IgD-negative memory B cell (primary cell): ENCODE measurements around the gene NDE1. TPM values are rescaled to one million over a fixed set of nuclear protein-coding genes. Genes with fewer than 3 reads are reported as not detected.
"Not testable (repeated sequence)": the region's sequence is repeated elsewhere in the genome, so short reads cannot be mapped to it uniquely, and the experiment has no call there.

Source experiments
- H3K27ac Mint-ChIP-seq, 3 donors: one replicate each; pipeline ENCODE4 v1.8.0; 2020 to 2022; ENCODE audit warnings: mild to moderate bottlenecking in 3 of 3, mixed read lengths in 3 of 3, moderate library complexity in 1 of 3
- H3K27me3 Mint-ChIP-seq: one replicate; pipeline ENCODE4 v1.8.0; 2021; ENCODE audit warnings: mixed read lengths
- H3K36me3 Mint-ChIP-seq: one replicate; pipeline ENCODE4 v1.8.0; 2020; ENCODE audit warnings: mild to moderate bottlenecking, mixed read lengths
- H3K4me1 Mint-ChIP-seq, 3 donors: one replicate each; pipeline ENCODE4 v1.8.0; 2020 to 2022; ENCODE audit warnings: mixed read lengths in 3 of 3, mild to moderate bottlenecking in 1 of 3
- H3K4me3 Mint-ChIP-seq, 4 donors: one replicate each; pipeline ENCODE4 v1.8.0; 2020 to 2022; ENCODE audit warnings: mild to moderate bottlenecking in 4 of 4, mixed read lengths in 4 of 4, moderate library complexity in 3 of 4
- H3K9me3 Mint-ChIP-seq, 3 donors: one replicate each; pipeline ENCODE4 v1.8.0; 2020 to 2021; ENCODE audit warnings: mixed read lengths in 3 of 3, mild to moderate bottlenecking in 1 of 3
- polyA plus RNA-seq: library from polyadenylated mRNA; unstranded; fragments of 300-500 nt; fragmentation: Illumina TruSeq; gene quantifications from one replicate; pipeline ENCODE4 v1.2.3, GENCODE V29; 2021

The NDE1 gene
- polyA plus RNA-seq, 1 donor from 2014 or later = 79.2 TPM

DNA sequence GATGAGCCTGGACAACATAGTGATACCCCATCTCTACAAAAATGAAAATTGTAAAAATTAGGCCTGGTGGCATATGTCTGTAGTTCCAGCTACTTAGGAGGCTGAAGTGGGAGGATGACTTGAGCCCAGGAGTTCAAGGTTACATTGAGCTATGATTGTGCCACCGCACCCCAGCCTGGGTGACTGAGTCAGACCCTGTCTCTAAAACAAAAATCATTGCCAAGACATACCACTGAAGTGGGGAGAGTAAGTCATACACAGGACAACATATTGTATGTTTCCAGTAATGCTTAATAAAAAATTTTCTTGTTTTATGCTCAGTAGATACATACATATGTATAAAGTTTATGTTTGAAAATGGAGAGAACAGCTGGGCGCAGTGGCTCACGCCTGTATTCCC is 39.2 kb downstream of the NDE1 start:
- Mint-ChIP-seq H3K4me3 (peak overlapping the region in 1 of 4 donors; percentile 8), H3K4me1 (peaks cover 0 to 2% (median 0%) of the 10 kb centered on the region in 3 donors), H3K27me3 (no peaks in the 10 kb centered on the region), H3K36me3 (peaks cover 5% of the 10 kb centered on the region), H3K9me3 (no peaks in the 10 kb centered on the region), H3K27ac (peak overlapping the region in 1 of 3 donors; percentile 61)

DNA sequence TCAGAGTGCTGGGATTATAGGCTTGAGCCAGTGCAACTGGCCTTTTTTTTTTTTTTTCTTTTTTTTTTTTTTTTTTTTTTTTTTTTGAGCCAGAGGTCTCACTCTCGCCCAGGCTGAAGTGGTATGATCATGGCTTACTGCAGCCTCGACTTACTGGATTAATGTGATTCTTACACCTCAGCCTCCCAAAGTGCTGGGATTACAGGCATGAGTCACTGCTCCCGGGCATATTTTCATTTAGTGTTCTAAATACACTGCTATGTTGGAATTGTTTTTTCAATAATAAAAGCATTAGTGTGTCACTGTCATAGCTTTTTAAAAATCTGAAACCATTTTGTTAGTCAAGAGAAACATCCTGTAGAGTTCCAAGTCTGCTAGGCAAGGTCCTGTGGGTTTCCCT is 40.3 kb downstream of the NDE1 start:
- Mint-ChIP-seq H3K36me3 (peaks cover 5% of the 10 kb centered on the region), H3K27ac (no peak overlapping the region), H3K4me3 (no peak overlapping the region), H3K9me3 (no peaks in the 10 kb centered on the region), H3K27me3 (no peaks in the 10 kb centered on the region), H3K4me1 (peaks cover 0 to 2% (median 0%) of the 10 kb centered on the region in 3 donors)

DNA sequence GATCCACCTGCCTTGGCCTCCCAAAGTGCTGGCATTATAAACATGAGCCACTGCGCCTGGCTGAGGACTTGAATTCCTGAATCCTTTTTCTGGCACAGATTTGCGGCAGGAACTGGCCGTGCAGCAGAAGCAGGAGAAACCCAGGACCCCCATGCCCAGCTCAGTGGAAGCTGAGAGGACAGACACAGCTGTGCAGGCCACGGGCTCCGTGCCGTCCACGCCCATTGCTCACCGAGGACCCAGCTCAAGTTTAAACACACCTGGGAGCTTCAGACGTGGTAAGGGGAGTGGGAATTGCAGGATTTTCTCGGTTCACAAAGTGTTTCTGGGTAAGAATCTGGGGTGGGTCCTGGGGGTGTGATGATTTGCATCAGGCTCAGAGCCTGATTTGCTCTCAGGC is 41.0 kb downstream of the NDE1 start:
- peaks cover 0 to 2% (median 0%) of the 10 kb centered on the region in 3 donors for H3K4me1 Mint-ChIP-seq
- H3K36me3 Mint-ChIP-seq = peaks cover 5% of the 10 kb centered on the region
- no peak overlapping the region for H3K4me3 Mint-ChIP-seq
- H3K9me3 Mint-ChIP-seq = no peaks in the 10 kb centered on the region
- H3K27me3 Mint-ChIP-seq = no peaks in the 10 kb centered on the region
- no peak overlapping the region for H3K27ac Mint-ChIP-seq

DNA sequence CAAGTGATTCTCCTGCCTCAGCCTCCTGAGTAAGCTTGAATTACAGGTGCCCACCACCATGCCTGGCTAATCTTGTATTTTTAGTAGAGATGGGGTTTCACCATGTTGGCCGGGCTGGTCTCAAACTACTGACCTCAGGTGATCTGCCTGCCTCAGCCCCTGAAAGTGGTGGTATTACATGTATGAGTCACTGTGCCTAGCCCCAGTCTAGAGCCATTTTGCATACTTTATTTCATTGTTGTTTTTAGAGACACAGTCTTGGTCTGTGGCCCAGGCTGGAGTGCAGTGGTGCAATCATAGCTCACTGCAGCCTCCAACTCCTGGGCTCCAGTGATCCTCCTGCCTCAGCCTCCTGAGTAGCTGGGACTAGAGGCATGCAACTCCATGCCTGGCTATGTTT is 42.5 kb downstream of the NDE1 start:
- not testable (repeated sequence) for H3K27me3 Mint-ChIP-seq, H3K4me3 Mint-ChIP-seq, H3K9me3 Mint-ChIP-seq, H3K36me3 Mint-ChIP-seq, H3K27ac Mint-ChIP-seq, H3K4me1 Mint-ChIP-seq

DNA sequence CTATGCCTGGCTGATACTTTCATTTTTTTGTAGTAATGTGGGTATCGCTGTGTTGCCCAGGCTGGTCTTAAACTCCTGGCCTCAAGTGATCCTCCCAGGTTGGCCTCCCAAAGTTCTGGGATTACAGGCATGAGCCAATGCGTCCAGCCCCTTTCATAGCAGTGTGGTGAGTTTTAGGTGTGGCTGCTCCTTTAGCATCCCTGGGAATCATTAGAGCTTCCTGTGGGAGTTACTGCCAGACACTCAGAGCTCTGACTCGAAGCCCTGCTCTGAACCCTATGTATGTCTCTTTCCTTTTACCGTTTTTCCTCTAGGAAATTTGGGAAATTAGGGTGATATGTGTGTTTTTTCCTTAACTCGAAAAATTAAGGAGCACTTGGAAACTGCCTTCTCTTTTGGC is 44.5 kb downstream of the NDE1 start:
- no peaks in the 10 kb centered on the region for H3K9me3 Mint-ChIP-seq
- H3K4me1 Mint-ChIP-seq = peaks cover 0 to 2% (median 0%) of the 10 kb centered on the region in 3 donors
- peak overlapping the region in 1 of 3 donors; percentile 46 for H3K27ac Mint-ChIP-seq
- no peaks in the 10 kb centered on the region for H3K27me3 Mint-ChIP-seq
- H3K36me3 Mint-ChIP-seq = no peaks in the 10 kb centered on the region
- H3K4me3 Mint-ChIP-seq = no peak overlapping the region

DNA sequence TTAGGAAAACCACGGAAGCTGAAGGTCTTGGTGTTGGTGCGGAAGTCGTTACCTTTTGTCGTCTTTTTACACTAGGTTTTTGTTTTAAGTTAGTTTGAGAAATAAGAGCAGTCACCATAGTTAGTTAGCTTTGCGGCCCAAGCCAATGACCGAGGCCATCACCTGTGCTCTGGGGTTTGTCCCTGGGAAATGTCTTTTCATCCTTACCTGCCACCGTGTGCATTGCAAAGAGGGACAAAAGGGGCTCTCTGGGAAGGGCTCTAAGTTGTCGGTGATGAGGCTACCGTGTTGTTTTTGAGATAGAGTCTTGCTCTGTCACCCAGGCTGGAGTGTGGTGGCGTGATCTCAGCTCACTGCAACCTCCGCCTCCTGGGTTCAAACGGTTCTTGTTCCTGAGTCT is 49.8 kb downstream of the NDE1 start:
- Mint-ChIP-seq H3K27ac (no peak overlapping the region), H3K9me3 (no peaks in the 10 kb centered on the region), H3K4me1 (peaks cover 3 to 5% (median 4%) of the 10 kb centered on the region in 3 donors), H3K4me3 (no peak overlapping the region), H3K27me3 (no peaks in the 10 kb centered on the region), H3K36me3 (no peaks in the 10 kb centered on the region)

DNA sequence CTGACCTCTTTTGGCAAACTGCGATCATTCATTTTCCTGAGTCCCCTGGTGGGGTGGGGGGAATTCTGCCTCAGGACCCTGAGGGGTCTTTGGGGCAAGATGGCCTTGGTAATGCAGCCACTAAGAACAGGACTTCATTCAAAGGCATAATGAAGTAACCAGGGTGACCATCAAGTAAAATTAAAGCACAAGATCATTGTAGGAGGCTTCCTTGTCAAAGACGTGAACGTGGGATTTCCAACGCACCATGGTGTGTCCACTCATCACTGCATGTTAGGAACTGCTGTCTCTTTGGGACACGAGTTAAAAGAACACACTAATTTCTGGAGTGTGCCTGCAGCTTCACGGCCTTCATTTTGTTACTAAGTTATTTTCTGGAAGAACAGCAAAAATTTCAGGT is 51.3 kb downstream of the NDE1 start:
- no peak overlapping the region for H3K4me3 Mint-ChIP-seq
- H3K27me3 Mint-ChIP-seq = no peaks in the 10 kb centered on the region
- no peaks in the 10 kb centered on the region for H3K9me3 Mint-ChIP-seq
- H3K36me3 Mint-ChIP-seq = peaks cover 2% of the 10 kb centered on the region
- H3K27ac Mint-ChIP-seq = no peak overlapping the region
- peaks cover 3 to 5% (median 4%) of the 10 kb centered on the region in 3 donors for H3K4me1 Mint-ChIP-seq

DNA sequence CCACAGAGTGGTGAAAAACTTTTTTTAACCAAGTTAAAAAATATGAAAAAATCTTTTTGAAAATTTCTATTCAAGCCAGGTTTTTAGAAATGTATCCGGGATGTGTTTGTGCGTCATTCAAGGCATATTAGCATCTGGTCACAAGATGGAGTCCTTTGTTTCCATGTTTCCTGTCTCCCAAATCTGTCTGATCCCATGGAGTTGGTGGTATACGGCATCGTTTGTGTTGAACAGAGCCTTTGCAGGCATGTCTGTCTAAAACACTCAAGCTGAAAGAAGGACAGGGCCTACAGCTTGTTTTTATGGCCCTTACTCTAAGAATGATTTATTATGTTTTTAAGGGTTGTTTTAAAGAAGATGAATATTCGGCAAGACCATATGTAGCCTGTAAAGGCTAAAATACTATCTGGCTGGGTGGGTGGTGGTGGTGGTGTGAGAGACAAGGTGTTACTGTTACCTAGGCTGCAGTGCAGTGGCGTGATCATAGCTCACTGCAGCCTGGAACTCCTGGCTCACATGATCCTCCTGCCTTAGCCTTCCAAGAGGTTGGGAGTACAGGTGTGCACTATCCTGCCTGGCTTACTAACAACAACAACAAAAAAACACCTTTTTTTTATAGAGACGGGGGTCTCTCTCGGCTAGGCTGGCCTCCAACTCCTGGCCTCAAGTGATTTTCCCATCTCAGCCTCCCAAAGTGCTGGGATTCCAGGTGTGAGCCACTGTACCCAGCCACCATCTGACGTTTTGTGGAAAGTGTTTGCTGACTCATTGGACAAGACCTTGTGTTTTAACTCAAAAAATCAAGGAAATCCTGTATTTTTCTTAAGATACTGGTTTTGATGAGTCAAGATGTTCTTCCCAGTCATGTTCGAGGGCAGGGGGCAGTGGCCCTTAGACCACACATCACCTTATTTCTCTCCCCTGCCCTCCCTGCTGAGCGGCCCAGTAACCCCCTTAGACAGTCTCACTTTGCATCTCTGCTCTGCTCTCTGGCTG is 52.2 kb downstream of the NDE1 start:
- Mint-ChIP-seq H3K27me3 (no peaks in the 10 kb centered on the region), H3K4me1 (peaks cover 3 to 5% (median 4%) of the 10 kb centered on the region in 3 donors), H3K27ac (peak overlapping the region; percentile 58 to 84 (median 67)), H3K4me3 (no peak overlapping the region), H3K9me3 (no peaks in the 10 kb centered on the region), H3K36me3 (peaks cover 2% of the 10 kb centered on the region)

DNA sequence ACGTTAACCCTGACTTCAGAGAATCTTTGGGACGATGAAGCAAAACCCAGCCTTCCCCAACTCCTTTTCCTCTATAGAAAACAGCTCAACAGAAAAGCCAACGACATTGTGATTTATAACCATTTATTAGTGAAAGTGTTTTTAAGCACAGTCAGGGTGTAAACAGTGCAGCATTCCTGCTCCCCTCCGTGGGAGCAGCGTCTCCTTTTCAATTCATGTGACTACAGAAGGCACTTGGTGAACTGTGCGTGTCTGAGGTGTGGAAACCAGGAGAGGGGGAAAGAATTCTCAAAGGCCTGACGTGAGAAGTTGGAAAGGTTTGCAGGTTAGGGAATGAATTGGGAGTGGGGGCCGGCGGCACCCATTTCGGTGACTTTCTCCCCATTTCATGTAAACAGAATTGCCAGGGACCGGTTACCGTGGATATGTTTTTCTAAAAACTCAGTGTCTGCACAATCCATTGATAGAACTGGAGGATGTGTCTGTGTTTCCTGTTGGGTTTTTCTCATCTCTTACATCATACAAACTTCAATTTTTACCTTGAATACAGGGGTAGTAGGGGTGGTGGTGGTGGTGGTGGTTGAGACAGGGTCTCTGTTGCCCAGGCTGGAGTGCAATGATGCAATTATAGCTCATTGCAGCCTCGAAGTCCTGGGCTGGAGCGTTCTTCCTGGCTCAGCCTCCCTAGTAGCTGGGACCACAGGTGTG is 53.1 kb downstream of the NDE1 start:
- peak overlapping the region; percentile 58 to 67 (median 67) for H3K27ac Mint-ChIP-seq
- peaks cover 3 to 5% (median 4%) of the 10 kb centered on the region in 3 donors for H3K4me1 Mint-ChIP-seq
- H3K36me3 Mint-ChIP-seq = peaks cover 2% of the 10 kb centered on the region

DNA sequence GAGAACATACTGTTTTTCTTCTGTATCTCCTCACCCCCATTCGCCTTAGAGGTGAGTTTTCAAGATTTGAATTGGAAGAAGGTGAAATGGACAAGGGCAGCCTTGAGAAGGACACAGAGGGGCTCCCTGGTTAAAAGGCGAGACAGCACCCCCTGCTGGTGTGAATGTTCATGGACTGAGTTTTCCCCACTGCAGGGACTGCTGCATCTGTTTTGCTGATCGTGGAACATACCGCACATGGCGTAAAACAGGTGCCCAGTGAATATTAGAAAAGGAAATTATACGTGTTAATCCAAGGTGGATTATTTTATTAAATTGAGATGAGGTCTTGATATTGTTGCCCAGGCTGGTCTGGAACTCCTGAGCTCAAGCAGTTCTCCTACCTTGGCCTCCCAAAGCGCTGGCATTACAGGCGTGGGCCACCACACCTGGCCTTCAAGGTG is 54.5 kb downstream of the NDE1 start:
- peaks cover 2% of the 10 kb centered on the region for H3K36me3 Mint-ChIP-seq
- H3K9me3 Mint-ChIP-seq = no peaks in the 10 kb centered on the region
- peak overlapping the region in 2 of 3 donors; percentile 45 to 71 for H3K27ac Mint-ChIP-seq
- H3K27me3 Mint-ChIP-seq = no peaks in the 10 kb centered on the region
- H3K4me1 Mint-ChIP-seq = peaks cover 3 to 5% (median 4%) of the 10 kb centered on the region in 3 donors
- no peak overlapping the region for H3K4me3 Mint-ChIP-seq

More for the DNA sequence above, 53.1 kb downstream of the NDE1 start:
- Mint-ChIP-seq H3K9me3 (no peaks in the 10 kb centered on the region), H3K4me3 (no peak overlapping the region), H3K27me3 (no peaks in the 10 kb centered on the region)

DNA sequence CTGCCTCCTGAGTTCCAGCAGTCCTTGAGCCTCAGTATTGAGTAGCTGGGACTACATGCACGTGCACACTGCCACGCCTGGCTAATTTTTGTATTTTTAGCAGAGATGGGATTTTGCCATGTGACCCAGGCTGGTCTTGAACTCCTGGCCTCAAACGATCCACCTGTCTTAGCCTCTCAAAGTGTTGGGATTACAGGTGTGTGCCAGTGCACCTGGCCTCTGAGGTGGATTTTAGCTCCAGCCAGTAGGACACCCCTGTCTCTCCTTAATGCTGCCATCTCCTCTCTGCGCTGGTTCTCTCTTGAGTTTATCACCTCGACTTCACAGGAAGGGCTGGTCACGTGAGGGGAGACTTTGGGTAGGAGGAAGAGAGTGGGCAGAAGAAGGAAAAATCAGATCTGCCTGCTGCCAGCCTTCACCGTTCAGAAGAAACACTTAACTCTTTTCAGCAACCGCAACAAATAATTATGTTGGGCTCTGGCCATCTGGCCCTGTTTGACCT is 55.1 kb downstream of the NDE1 start:
- Mint-ChIP-seq H3K4me1 (peaks cover 3 to 5% (median 4%) of the 10 kb centered on the region in 3 donors), H3K9me3 (no peaks in the 10 kb centered on the region), H3K27ac (peak overlapping the region in 1 of 3 donors; percentile 45), H3K27me3 (no peaks in the 10 kb centered on the region), H3K4me3 (no peak overlapping the region), H3K36me3 (peaks cover 2% of the 10 kb centered on the region)

DNA sequence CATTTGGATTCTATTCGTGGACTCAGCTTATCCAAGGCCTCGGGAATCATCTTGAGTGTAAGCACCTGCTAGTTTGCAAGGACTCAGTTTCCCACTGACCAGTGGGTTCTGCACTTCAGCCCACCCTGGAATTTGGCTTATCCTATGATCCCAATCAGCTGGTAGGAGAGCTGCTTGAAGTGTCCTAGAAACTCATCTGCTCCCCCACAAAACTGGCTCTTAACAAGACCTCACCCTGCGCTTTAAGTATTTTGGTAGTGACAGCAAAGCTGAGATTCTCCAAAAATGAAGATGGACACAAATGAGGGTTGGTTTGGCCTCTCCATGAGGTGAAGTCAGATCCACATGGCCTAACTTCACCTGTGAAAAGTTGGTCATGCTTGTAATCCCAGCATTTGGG is 57.3 kb downstream of the NDE1 start:
- H3K4me1 Mint-ChIP-seq = peaks cover 3 to 10% (median 7%) of the 10 kb centered on the region in 3 donors
- no peaks in the 10 kb centered on the region for H3K9me3 Mint-ChIP-seq
- peaks cover 2% of the 10 kb centered on the region for H3K36me3 Mint-ChIP-seq
- no peak overlapping the region for H3K27ac Mint-ChIP-seq
- H3K4me3 Mint-ChIP-seq = no peak overlapping the region
- no peaks in the 10 kb centered on the region for H3K27me3 Mint-ChIP-seq

DNA sequence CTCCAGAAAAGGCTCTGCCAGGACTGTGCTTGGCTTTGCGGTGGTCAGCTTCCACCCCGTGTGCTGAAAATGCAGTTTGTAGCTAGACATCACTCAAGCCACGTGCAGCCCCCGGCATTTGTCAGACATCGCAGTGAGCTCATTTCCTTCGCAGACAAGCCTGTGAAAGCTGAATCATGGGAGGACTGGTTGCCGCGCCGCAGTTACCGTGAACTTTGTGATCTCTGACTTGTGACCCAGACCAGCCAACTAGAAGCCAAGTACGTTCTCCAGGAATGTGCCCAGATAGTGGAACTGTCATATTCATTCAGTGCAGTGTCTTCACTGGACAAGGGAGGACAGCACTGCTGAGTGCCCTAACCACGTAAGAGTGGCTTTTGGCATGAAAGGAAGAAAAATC is 58.1 kb downstream of the NDE1 start:
- Mint-ChIP-seq H3K27ac (no peak overlapping the region), H3K4me1 (peaks cover under 1 to 13% (median 12%) of the 10 kb centered on the region in 3 donors), H3K27me3 (no peaks in the 10 kb centered on the region), H3K36me3 (peaks cover 2% of the 10 kb centered on the region), H3K4me3 (no peak overlapping the region), H3K9me3 (no peaks in the 10 kb centered on the region)

DNA sequence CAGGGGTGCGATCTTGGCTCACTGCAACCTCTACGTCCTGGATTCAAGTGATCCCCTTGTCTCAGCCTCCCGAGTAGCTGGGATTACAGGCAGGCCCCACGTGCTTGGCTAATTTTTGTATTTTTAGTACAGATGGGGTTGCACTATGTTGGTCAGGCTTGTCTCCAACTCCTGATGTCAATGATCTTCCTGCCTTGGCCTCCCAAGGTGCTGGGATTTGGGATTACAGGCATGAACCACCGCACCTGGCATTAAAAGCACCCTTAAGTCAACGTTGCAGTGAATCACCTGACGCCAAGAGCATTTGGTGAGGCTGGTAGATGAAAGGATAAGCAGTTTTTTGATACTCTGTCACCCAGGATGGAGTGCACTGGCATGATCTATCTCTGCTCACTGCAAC is 59.0 kb downstream of the NDE1 start:
- Mint-ChIP-seq H3K27ac (no peak overlapping the region), H3K36me3 (peaks cover 2% of the 10 kb centered on the region), H3K4me3 (no peak overlapping the region), H3K27me3 (no peaks in the 10 kb centered on the region), H3K9me3 (no peaks in the 10 kb centered on the region), H3K4me1 (peaks cover 0 to 14% (median 12%) of the 10 kb centered on the region in 3 donors)
